Measurements from ENCODE around the gene ARHGAP33. TPM values are rescaled to one million over a fixed set of nuclear protein-coding genes. Genes with fewer than 3 reads are reported as not detected.

The ARHGAP33 gene
- total and polyA plus RNA-seq, 3 experiments from 2014 or later: 0.71 to 11.9 (median 9.2) TPM

DNA sequence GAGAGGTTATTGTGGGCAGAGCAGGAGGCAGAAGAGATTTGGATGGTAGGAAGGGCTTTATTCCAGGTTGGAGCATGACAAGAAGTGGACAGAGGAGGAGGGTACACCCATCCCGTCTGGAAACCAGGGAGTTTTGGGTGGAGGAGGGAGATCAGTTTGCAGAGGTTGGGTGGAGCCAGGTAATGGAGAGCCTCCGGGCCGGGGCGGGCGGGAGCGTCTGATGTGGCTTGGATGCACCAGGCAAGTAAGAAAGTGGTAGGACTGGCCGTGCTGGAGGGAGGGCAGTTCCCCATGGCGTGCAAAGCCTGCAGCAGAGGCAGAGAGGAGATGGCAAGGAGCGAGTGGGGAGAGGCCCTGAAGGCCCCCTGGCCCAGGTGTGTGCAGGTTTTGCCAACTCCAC lies 44.0 kb upstream of the ARHGAP33 start:
- Histone ChIP-seq H3K36me3 (ENCODE audit: insufficient read depth, low read length) (peaks cover 52% of the 10 kb centered on the region), H3K27ac (ENCODE audit: low read depth, low read length) (no peak overlapping the region), H3K4me1 (ENCODE audit: insufficient read depth, low read length) (peaks cover 1% of the 10 kb centered on the region), H3K9me3 (ENCODE audit: low read length) (no peaks in the 10 kb centered on the region), H3K4me3 (ENCODE audit: low read length) (no peak overlapping the region), H3K27me3 (ENCODE audit: insufficient read depth, low read length, poor library complexity, severe bottlenecking) (no peaks in the 10 kb centered on the region)
- Mint-ChIP-seq H3K27me3 (no peaks in the 10 kb centered on the region), H3K36me3 (peaks cover 10 to 84% (median 16%) of the 10 kb centered on the region in 3 donors), H3K27ac (peak overlapping the region in 3 of 8 donors; percentile 26 to 63 (median 46)), H3K9me3 (no peaks in the 10 kb centered on the region), H3K4me3 (no peak overlapping the region), H3K4me1 (peaks cover 2 to 7% (median 5%) of the 10 kb centered on the region in 3 donors)
- CTCF ChIA-PET: interaction anchor here (1.5 kb wide), 1 partner anchor 13 kb away, joined by 3 read pairs; the partner anchor contains the start of gene KMT2B
- POLR2A ChIA-PET: no interaction called here
- DNase-seq: no peak

- H3K9me3 ChIP-seq (ENCODE audit: low read length): no peaks in the 10 kb centered on the region
- peaks cover 10 to 86% (median 16%) of the 10 kb centered on the region in 3 donors for H3K36me3 Mint-ChIP-seq
- no peak overlapping the region for H3K4me3 ChIP-seq (ENCODE audit: low read length)
- H3K4me1 Mint-ChIP-seq: peaks cover 5 to 10% (median 9%) of the 10 kb centered on the region in 3 donors
- no peaks in the 10 kb centered on the region for H3K27me3 ChIP-seq (ENCODE audit: insufficient read depth, low read length, poor library complexity, severe bottlenecking)
- H3K36me3 ChIP-seq (ENCODE audit: insufficient read depth, low read length): peaks cover 48% of the 10 kb centered on the region
- POLR2A ChIA-PET: no interaction called here
- H3K27ac Mint-ChIP-seq: no peak overlapping the region
- peaks cover 7% of the 10 kb centered on the region for H3K4me1 ChIP-seq (ENCODE audit: insufficient read depth, low read length)
- DNase-seq: no peak
- no peak overlapping the region for H3K4me3 Mint-ChIP-seq
- CTCF ChIA-PET: no interaction called here
- no peaks in the 10 kb centered on the region for H3K9me3 Mint-ChIP-seq
- no peak overlapping the region for H3K27ac ChIP-seq (ENCODE audit: low read depth, low read length)
- H3K27me3 Mint-ChIP-seq: no peaks in the 10 kb centered on the region
These were observed 43.5 kb upstream of the ARHGAP33 start for GRCh38 chr19:35731779-35732405.

DNA sequence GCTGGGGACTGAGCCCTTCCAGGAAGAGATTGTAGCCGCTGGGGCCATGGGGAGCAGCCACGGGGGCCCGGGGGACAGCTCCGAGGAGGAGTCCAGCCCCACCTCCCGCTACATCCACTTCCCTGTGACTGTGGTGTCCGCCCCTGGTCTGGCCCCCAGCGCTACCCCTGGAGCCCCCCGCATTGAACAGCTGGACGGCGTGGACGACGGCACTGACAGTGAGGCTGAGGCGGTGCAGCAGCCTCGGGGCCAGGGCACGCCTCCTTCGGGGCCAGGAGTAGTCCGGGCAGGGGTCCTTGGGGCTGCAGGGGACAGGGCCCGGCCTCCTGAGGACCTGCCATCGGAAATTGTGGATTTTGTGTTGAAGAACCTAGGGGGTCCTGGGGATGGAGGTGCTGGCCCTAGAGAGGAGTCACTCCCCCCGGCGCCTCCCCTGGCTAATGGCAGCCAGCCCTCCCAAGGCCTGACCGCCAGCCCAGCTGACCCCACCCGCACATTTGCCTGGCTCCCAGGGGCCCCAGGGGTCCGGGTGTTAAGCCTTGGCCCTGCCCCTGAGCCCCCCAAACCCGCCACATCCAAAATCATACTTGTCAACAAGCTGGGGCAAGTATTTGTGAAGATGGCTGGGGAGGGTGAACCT lies 42.7 kb upstream of the ARHGAP33 start:
- no peaks in the 10 kb centered on the region for H3K27me3 Mint-ChIP-seq
- no peak overlapping the region for H3K4me3 ChIP-seq (ENCODE audit: low read length)
- CTCF ChIA-PET: no interaction called here
- H3K9me3 Mint-ChIP-seq: no peaks in the 10 kb centered on the region
- H3K4me3 Mint-ChIP-seq: no peak overlapping the region
- H3K9me3 ChIP-seq (ENCODE audit: low read length): no peaks in the 10 kb centered on the region
- peaks cover 10 to 87% (median 15%) of the 10 kb centered on the region in 3 donors for H3K36me3 Mint-ChIP-seq
- POLR2A ChIA-PET: interaction anchor here (0.7 kb wide), 1 partner anchor 14 kb away, joined by 3 read pairs; no protein-coding TSS in a partner anchor
- DNase-seq: no peak
- no peak overlapping the region for H3K27ac Mint-ChIP-seq
- H3K27ac ChIP-seq (ENCODE audit: low read depth, low read length): no peak overlapping the region
- peaks cover 42% of the 10 kb centered on the region for H3K36me3 ChIP-seq (ENCODE audit: insufficient read depth, low read length)
- H3K4me1 ChIP-seq (ENCODE audit: insufficient read depth, low read length): peaks cover 12% of the 10 kb centered on the region
- peaks cover 5 to 18% (median 13%) of the 10 kb centered on the region in 3 donors for H3K4me1 Mint-ChIP-seq
- no peaks in the 10 kb centered on the region for H3K27me3 ChIP-seq (ENCODE audit: insufficient read depth, low read length, poor library complexity, severe bottlenecking)

DNA sequence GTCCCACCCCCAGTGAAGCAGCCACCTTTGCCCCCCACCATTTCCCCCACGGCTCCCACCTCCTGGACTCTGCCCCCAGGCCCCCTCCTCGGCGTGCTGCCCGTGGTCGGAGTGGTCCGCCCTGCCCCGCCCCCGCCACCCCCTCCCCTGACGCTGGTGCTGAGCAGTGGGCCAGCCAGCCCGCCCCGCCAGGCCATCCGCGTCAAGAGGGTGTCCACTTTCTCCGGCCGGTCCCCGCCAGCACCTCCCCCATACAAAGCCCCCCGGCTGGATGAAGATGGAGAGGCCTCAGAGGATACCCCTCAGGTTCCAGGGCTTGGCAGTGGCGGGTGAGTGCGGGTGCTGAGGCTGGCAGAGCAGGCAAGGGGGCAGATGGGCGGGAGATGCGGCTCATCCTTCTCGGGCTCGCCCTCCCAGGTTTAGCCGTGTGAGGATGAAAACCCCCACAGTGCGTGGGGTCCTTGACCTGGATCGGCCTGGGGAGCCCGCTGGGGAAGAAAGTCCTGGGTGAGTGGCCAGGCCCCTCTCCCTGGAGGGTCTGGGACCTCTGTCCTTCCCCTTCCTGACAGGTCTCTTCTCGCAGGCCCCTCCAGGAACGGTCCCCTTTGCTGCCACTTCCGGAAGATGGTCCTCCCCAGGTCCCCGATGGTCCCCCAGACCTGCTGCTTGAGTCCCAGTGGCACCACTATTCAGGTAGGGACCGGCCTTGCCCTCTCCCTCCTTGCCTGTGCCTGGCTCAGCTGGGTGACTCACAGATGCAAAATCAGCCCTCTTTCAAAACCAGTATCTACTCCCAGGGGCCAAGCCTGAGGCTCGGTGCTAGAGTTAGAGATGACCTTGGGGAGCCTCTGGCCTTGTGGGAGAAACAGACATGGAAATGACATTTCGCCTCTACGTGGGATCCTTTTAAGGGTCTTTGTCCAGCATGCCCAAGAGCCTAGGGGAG lies 41.9 kb upstream of the ARHGAP33 start:
- no peaks in the 10 kb centered on the region for H3K27me3 Mint-ChIP-seq
- DNase-seq: no peak
- peaks cover 5 to 20% (median 13%) of the 10 kb centered on the region in 3 donors for H3K4me1 Mint-ChIP-seq
- POLR2A ChIA-PET: interaction anchor here (0.7 kb wide), 1 partner anchor 15 kb away, joined by 3 read pairs; no protein-coding TSS in a partner anchor
- H3K4me3 ChIP-seq (ENCODE audit: low read length): no peak overlapping the region
- H3K27me3 ChIP-seq (ENCODE audit: insufficient read depth, low read length, poor library complexity, severe bottlenecking): no peaks in the 10 kb centered on the region
- H3K9me3 Mint-ChIP-seq: no peaks in the 10 kb centered on the region
- no peaks in the 10 kb centered on the region for H3K9me3 ChIP-seq (ENCODE audit: low read length)
- peak overlapping the region in 4 of 8 donors; percentile 3 to 66 (median 38) for H3K27ac Mint-ChIP-seq
- H3K4me1 ChIP-seq (ENCODE audit: insufficient read depth, low read length): peaks cover 12% of the 10 kb centered on the region
- no peak overlapping the region for H3K27ac ChIP-seq (ENCODE audit: low read depth, low read length)
- no peak overlapping the region for H3K4me3 Mint-ChIP-seq
- CTCF ChIA-PET: no interaction called here
- H3K36me3 Mint-ChIP-seq: peaks cover 10 to 87% (median 14%) of the 10 kb centered on the region in 3 donors
- H3K36me3 ChIP-seq (ENCODE audit: insufficient read depth, low read length): peaks cover 42% of the 10 kb centered on the region

DNA sequence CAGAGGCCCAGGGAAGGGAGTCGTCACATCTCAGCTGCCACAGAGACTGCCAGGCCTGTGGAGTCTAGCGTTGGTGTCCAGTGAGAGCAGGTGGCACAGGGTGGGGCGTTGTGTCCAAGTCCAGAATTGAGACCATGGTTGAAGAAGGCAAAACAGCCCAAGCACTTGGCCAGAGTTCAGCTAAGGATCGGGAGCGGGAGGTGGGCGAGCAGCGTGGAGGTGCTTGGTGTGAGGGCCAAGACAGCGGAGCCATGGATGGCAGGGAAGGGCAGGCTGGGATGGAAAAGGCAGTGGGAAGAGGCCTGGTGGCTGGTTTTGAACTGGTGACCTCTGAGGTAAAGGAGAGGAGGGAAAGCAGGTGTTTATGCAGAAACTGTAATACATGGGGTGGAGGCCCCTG lies 41.1 kb upstream of the ARHGAP33 start:
- no peaks in the 10 kb centered on the region for H3K9me3 ChIP-seq (ENCODE audit: low read length)
- no peak for DNase-seq
- H3K27ac Mint-ChIP-seq: peak overlapping the region in 7 of 8 donors; percentile 14 to 89 (median 66)
- no peak overlapping the region for H3K27ac ChIP-seq (ENCODE audit: low read depth, low read length)
- H3K4me3 ChIP-seq (ENCODE audit: low read length): no peak overlapping the region
- peaks cover 10 to 85% (median 11%) of the 10 kb centered on the region in 3 donors for H3K36me3 Mint-ChIP-seq
- H3K4me1 Mint-ChIP-seq: peaks cover 5 to 28% (median 13%) of the 10 kb centered on the region in 3 donors
- POLR2A ChIA-PET: no interaction called here
- H3K36me3 ChIP-seq (ENCODE audit: insufficient read depth, low read length): peaks cover 42% of the 10 kb centered on the region
- peak overlapping the region in 1 of 7 donors; percentile 76 for H3K4me3 Mint-ChIP-seq
- H3K27me3 Mint-ChIP-seq: no peaks in the 10 kb centered on the region
- H3K4me1 ChIP-seq (ENCODE audit: insufficient read depth, low read length): peaks cover 13% of the 10 kb centered on the region
- H3K27me3 ChIP-seq (ENCODE audit: insufficient read depth, low read length, poor library complexity, severe bottlenecking): no peaks in the 10 kb centered on the region
- CTCF ChIA-PET: no interaction called here
- H3K9me3 Mint-ChIP-seq: no peaks in the 10 kb centered on the region

DNA sequence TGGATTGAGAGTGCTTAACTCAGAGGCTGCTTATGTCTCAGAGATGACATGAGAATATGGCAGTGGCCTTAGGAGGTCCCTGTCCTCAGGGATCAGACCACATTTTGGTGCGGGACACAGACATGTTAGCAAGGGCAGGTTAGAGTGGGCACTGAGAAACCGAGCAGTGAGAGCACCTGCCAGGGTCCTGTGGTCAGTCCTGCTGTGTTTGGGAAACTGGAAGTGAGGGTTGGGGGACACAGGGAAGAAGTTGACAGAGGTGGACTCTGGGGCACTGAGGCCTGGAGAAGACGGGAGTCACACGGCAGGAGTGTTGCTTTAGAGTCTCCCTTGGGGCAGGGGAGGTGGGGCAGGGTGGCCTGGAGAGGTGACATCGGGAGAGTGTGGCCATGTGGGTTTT lies 40.5 kb upstream of the ARHGAP33 start:
- POLR2A ChIA-PET: no interaction called here
- peak overlapping the region in 1 of 7 donors; percentile 76 for H3K4me3 Mint-ChIP-seq
- no peak overlapping the region for H3K27ac ChIP-seq (ENCODE audit: low read depth, low read length)
- H3K9me3 Mint-ChIP-seq: no peaks in the 10 kb centered on the region
- no peaks in the 10 kb centered on the region for H3K27me3 Mint-ChIP-seq
- CTCF ChIA-PET: no interaction called here
- peak overlapping the region in 3 of 8 donors; percentile 76 to 90 (median 90) for H3K27ac Mint-ChIP-seq
- H3K4me3 ChIP-seq (ENCODE audit: low read length): no peak overlapping the region
- H3K36me3 Mint-ChIP-seq: peaks cover 8 to 79% (median 10%) of the 10 kb centered on the region in 3 donors
- no peak for DNase-seq
- no peaks in the 10 kb centered on the region for H3K27me3 ChIP-seq (ENCODE audit: insufficient read depth, low read length, poor library complexity, severe bottlenecking)
- H3K4me1 Mint-ChIP-seq: peaks cover 9 to 34% (median 16%) of the 10 kb centered on the region in 3 donors
- H3K36me3 ChIP-seq (ENCODE audit: insufficient read depth, low read length): peaks cover 36% of the 10 kb centered on the region
- H3K9me3 ChIP-seq (ENCODE audit: low read length): no peaks in the 10 kb centered on the region
- peaks cover 19% of the 10 kb centered on the region for H3K4me1 ChIP-seq (ENCODE audit: insufficient read depth, low read length)

GRCh38 chr19:35736913-35737886 lies 38.2 kb upstream of the ARHGAP33 start:
- Histone ChIP-seq H3K36me3 (ENCODE audit: insufficient read depth, low read length) (peaks cover 22% of the 10 kb centered on the region), H3K9me3 (ENCODE audit: low read length) (no peaks in the 10 kb centered on the region), H3K4me1 (ENCODE audit: insufficient read depth, low read length) (peaks cover 30% of the 10 kb centered on the region), H3K27me3 (ENCODE audit: insufficient read depth, low read length, poor library complexity, severe bottlenecking) (no peaks in the 10 kb centered on the region), H3K27ac (ENCODE audit: low read depth, low read length) (no peak overlapping the region), H3K4me3 (ENCODE audit: low read length) (no peak overlapping the region)
- Mint-ChIP-seq H3K27me3 (no peaks in the 10 kb centered on the region), H3K9me3 (no peaks in the 10 kb centered on the region), H3K4me1 (peaks cover 17 to 48% (median 19%) of the 10 kb centered on the region in 3 donors), H3K36me3 (peaks cover 4 to 62% (median 10%) of the 10 kb centered on the region in 3 donors), H3K4me3 (peak overlapping the region in 2 of 7 donors; percentile 35 to 63), H3K27ac (peak overlapping the region in 5 of 8 donors; percentile 25 to 95 (median 76))
- POLR2A ChIA-PET: interaction anchor here (0.6 to 1.3 kb wide), 2 partner anchors 9 to 19 kb away, joined by 3 to 5 read pairs; no protein-coding TSS in a partner anchor
- DNase-seq: peak in 1 of 5 donors; percentile 25
- CTCF ChIA-PET: interaction anchor here (0.9 to 1.6 kb wide), 6 partner anchors 8 to 44 kb away, joined by 3 to 5 read pairs (median 4); partner anchors contain the start of genes LIN37, PSENEN and U2AF1L4
